ENCODE data around the gene A4GALT.
"Not testable (repeated sequence)": the region's sequence is repeated elsewhere in the genome, so short reads cannot be mapped to it uniquely, and the experiment has no call there.

Gene A4GALT

DNA sequence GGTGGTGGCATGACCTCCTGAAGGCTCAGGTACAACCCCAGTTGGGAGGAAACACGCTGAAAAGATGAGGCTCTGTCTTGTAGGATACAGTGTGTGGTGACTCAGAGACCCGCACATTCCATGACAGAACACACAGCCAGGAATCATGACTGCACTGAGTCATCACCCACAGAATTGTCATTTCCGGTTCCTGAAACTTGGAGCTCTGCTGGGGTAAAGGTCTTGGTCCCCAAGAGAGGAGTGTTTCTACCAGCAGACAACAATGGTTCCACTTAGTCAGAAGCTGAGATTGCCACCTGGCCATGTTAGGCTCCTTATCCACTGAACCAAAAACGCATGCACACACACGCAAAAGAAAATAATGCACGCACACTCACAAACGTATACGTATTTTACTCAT is 40.0 kb downstream of the A4GALT start:
- no peak for DNase-seq

DNA sequence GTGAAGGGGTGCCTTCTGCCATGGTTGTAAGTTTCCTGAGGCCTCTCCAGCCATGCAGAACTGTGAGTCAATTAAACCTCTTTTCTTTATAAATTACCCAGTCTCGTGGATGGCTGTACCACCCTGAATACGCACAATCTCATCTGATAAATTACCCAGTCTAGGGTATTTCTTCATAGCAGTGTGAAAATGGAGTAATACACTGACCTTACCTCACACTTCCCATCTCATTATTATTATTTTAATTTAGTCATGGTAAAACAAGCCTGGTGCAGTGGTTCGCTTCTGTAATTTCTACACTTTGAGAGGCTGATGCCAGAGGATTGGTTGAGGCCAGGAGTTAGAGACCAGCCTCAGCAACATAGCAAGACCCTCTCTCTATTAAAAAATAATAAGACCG is 41.0 kb downstream of the A4GALT start:
- no peak for DNase-seq

DNA sequence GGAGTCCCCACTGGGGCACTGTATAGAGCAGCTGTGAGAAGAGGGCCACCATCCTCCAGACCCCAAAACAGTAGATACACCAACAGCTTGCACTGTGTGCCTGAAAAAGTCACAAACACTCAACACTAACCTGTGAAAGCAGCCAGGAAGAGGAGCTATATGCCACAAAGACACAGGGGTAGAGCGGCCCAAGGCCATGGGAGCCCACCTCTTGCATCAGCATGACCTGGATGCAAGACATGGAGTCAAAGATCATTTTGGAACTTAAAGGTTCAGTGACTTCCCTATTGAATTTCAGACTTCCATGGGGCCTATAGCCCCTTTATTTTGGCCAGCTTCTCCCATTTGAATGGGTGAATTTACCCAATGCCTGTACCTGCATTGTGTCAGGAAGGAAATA is 41.8 kb downstream of the A4GALT start:
- DNase-seq, result no peak

DNA sequence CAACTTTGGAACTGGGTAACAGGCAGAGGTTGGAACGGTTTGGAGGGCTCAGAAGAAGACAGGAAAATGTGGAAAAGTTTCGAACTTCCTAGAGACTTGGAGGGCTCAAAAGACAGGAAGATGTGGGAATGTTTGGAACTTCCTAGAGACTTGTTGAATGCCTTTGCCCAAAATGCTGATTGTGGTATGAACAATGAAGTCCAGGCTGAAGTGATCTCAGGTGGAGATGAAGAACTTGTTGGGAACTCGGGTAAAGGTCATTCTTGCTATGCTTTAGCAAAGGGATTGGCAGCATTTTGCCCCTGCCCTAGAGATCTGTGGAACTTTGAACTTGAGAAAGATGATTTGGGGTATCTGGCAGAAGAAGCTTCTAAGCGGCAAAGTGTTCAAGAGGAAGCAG is 42.7 kb downstream of the A4GALT start:
- DNase-seq, result not testable (repeated sequence)

DNA sequence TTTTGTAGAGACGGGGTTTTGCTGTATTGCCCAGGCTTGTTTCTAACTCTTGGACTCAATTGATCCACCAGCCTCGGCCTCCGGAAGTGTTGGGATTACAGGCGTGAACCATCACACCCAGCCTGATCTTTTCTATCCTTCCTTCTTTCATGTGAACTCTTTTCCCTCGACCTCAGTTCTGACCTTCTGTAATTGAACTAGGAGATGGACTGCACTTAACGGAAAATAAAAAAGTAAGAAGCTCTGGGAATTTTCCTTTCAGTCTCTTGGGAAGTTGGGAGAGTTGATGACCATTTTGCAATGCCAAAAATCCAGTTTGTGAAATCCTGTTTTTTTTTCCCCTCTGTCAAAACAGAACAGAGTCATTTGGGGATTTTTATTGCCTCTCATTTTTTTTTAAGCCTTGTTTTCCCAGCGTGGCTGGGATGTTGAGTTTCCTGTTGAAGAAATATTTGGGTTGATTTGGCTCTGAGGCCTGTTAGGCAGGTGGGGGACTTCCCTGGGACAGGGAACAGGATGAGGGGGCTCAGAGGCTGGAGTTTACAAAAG is 44.5 kb downstream of the A4GALT start:
- no peak for DNase-seq

DNA sequence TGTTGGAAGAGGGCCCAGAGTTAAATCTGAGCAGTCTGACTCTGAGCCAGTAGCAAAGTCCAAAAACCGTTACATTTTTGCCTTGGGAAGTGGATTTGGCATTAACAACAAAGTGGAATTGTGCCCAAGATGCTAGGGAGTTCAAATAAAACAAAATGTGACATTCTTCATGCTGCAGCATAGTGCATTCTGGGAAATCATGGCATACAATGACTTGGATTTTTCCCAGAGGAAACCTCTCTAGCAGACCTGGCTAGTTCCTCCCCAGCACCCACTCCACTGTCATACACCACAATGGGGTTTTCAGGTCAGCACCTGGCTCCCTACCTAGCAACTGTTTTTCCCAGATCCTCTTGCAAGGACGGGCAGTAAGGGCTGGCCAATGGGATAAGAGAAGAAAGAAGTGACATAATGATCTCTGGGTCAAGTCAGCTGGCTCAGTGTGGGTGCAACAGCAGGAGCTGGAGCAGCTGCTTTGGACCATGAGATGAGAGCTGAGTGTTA is 46.7 kb downstream of the A4GALT start:
- DNase-seq, result no peak

DNA sequence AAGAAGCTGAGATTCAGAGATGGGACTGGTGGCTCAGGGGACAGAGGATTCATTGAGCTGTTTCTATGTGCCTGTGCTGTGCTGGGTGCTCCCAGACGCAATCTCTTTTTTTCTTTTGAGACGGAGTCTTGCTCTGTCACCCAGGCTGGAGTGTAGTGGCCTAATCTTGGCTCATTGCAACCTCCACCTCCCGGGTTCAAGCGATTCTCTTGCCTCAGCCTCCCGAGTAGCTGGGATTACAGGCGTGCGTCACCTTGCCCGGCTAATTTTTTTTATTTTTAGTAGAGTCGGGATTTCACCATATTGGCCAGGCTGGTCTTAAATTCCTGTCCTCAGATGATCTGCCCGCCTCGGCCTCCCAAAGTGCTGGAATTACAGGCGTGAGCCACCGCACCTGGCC is 47.6 kb downstream of the A4GALT start:
- DNase-seq, result not testable (repeated sequence)

DNA sequence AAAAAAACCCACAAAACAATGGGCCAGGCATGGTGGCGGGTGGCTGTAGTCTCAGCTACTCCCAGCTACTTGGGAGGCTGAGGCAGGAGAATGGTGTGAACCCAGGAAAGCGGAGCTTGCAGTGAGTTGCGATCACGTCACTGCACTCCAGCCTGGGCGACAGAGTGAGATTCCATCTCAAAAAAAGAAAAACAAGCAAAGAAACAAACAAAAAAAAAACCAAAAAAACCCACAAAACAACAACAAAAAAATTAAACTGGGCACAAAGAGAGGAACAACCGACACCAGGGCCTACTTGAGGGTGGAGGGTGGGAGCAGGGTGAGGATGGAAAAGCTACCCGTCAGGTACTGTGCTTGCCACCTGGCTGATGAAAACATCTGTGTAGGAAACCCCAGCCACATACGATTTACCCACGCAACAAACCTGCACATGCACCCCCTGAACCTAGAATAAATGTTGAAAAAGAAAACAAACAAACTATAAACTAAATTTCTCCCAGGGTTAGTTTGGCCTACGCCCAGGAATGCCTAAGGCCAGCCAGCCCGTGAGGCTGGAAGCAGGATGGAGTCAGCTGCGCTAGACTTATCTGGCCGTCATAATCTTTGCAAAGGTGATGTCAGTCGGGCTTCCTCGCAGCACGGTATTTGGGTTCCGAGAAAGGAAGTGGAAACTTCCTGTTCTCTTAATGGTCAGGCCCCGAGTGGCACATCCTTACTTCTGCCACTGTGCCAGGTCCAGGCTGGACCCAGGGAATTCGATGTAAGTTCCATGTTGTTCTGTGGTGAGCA is 49.6 kb downstream of the A4GALT start:
- DNase-seq, result no peak

DNA sequence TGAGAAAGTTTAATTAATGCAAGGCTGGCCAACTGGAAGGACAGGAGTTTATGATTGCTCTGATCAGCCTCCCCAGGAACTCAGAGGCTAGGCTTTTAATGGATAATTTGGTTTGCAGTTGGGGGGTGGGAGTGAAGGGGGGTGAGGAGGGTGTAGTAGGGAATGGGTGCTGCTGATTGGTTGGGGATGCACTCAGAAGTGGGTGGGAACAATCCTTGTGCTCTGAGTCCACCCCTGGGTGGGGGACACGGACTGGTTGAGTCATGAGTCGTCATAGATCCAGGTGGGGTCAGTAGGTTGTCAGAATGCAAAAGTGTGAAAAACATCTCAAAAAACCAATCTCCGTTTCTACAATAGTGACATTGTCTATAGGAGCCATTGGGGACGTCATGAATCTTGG is 50.6 kb downstream of the A4GALT start:
- DNase-seq, result no peak

DNA sequence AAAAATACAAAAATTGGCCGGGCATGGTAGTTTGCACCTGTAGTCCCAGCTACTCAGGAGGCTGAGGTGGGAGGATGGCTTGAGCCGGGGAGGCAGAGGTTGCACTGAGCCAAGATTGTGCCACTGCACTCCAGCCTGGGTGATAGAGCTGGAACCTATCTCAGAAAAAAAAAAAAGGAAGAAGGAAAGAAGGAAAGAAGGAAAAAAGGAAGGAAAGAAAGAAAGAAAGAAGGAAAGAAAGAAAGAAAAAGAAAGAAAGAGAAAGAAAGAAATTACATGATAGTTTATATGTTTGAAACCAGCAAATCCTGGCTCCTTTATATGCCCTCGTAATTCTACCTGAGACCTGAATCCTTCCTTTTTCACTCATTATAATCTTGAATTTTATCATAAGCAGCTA is 54.3 kb downstream of the A4GALT start:
- not testable (repeated sequence) for DNase-seq

DNA sequence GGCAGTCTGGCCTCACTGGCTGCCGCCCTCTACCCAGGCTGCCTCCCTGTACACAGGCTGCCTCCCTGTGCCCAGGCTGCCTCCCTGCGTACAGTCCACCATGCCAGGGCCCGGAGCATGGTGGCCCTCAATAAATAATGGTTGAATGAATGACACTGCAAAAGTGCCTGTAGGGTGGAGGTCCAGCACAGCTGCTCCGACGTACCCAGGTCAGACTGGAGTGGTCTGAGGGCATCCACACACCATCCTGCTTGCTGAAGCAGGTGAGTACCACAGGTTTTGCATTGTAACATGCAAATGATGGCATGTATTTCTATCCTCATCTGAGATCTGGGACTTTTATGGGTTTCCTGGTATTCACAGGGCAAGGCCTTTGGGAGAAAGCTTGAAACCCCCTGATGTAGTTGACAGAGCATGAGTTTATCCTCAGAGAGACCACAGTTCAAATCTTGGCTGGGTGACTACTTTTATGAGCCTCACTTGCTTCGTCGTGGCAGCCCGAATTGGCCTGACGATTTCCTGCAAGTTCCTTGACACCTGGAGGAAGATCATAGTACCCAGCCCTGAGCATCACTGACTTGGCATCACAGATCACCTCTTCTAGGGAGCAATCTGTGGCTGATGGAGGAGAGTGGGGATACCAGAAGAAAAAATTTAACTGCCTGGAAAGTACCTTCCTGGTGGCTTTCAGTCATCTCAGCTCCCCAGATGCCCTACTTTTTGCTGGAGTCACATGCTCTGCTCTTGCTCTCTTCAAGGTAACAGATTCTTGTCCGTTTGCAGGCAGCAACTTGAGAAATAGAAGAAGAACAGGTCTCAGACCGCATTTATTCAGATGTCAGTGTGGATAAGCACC is 55.5 kb downstream of the A4GALT start:
- DNase-seq, result no peak

DNA sequence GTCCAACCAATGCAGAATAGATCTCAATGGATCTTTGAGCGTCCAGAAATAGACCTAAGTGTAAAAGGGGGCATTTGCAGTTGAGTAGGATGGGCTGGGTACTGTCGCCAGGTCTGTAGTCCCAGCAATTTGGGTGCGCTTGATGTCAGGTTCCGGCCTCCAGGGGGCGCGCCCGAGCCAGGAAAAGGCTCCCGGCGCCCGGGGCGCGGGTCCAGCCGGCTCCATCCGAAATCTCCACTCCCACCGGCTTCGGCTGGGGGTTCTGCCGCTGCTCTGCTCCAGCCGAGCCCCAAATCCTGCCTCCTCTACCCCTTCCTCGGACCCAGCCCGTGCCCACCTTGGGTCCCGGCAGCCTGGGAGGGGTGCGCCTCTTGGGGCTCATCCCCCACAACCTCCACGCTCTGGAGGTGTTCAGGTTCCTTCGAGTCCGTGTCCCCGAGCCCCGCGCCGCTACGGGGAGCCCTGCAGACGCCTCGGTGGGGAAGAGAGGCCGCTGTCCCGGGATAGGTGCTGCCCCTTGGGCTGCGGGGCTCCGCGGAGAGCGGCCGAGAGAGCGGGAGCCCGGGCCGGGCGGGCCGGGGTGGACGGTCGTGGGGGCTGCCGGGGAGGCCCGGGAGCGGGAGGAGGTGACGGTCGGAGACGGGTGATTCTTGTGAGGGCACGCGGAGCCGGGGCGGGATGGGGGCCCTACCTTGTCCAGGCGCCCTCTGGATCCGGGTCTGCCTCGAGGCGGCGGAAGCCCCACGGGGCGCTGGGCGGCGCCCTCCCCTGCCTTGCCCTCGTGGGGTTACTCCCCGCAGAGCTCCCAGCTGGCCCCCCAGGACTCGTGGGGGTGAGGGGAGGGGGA is 58.5 kb downstream of the A4GALT start:
- peak; percentile 3 for DNase-seq

DNA sequence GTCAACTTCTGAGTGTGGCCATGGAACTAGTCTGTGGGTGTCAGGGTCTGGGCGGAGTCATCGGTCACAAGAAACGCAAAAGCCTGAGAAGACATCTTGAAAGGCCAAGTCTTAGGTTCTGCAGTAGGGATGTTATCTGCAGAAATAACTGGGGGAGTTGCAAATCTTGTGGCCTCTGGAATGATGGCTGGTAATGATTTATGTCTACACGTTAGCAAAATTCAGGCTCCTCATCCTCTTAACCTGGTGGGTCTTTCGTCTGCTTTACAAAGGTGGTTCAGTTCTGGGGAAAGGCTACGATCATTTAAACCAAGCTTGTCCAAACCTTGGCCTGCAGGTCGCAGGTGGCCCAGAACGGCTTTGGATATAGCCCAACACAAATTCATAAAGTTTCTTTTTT is 64.1 kb downstream of the A4GALT start:
- no peak for DNase-seq

DNA sequence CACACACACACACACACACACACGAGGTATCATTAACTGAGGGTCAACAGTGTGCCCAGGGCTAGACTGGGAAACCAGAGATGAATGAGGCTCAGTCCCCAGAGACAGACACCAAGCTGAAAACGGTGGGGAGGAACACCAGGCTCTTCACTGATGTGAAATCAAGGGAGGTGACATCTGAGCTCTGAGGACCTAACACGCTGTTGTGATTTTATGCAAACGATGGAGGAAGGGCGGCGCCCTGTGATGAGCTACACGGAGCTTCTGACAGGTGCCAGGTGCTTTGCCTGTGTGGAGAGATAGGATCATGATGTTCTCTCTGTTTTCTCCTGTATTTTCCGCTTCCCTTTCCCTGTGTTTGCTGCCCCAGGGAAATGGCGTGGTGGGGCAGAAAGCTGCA is 65.0 kb downstream of the A4GALT start:
- no peak for DNase-seq

DNA sequence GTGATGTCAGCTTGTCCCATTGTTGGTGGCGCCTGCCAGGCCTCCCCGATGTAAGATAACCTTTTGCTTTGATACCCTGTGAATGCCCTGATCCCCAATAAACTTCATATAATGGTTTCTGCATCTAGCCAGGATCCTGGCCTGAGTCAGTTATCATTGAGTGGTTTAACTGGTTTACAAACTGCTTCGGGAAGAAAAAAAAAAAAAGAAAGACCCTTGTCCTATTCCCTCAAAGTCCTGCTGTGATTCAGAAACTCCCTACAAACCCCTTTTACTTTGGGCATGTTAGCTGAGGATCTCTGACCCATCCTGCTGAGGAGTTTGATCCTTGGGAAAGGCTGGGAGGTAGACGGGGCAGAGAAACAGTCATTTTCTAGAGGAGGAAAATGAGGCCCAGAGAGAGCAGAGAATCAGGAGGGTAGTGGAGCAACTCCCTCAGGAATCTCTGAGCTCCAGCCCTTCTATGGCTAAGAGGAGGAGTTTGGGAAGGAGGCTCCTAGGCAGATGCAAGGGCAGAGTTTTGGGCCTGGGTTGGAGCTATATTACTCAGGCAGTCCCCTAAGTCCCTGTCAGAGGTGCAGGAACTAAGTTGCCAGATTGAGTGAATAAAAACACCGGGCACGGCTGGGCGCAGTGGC is 66.1 kb downstream of the A4GALT start:
- DNase-seq, result no peak

DNA sequence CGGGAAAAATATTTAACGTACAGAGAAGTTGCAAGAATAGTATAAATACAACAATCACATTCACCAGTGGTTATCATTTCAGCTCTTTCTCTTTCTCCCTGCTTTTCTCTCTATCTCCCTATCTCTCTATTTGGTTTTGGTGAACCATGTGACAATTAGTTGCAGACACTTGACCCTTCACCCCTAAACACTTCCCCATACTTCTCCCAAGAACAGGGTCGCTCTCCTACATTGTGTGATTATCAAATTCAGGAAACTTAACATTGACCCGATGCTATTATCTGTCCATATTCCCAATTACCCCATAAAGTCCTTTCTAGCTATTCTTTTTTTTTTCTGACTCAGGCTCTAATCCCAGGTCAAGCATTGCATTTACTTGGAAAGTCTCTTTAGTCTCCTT is 66.7 kb downstream of the A4GALT start:
- no peak for DNase-seq

DNA sequence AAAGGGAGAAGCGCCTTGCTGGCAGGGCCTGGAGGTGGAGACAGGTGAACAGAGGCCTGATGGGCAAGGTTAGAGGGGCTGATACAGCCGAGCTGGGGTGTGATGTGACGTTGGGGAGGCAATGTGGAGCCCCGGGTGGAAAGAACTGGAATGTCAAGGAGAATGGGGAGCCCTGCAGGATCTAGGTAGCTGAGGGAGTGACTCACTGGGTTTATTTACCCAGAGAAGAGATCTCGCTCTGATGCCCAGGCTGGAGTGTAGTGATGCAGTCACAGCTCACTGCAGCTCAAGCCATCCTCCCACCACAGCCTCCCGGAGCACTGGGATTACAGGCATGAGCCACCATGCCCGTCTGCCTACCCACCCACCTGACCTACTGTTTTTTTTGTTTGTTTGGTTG is 69.5 kb downstream of the A4GALT start:
- DNase-seq, result no peak

DNA sequence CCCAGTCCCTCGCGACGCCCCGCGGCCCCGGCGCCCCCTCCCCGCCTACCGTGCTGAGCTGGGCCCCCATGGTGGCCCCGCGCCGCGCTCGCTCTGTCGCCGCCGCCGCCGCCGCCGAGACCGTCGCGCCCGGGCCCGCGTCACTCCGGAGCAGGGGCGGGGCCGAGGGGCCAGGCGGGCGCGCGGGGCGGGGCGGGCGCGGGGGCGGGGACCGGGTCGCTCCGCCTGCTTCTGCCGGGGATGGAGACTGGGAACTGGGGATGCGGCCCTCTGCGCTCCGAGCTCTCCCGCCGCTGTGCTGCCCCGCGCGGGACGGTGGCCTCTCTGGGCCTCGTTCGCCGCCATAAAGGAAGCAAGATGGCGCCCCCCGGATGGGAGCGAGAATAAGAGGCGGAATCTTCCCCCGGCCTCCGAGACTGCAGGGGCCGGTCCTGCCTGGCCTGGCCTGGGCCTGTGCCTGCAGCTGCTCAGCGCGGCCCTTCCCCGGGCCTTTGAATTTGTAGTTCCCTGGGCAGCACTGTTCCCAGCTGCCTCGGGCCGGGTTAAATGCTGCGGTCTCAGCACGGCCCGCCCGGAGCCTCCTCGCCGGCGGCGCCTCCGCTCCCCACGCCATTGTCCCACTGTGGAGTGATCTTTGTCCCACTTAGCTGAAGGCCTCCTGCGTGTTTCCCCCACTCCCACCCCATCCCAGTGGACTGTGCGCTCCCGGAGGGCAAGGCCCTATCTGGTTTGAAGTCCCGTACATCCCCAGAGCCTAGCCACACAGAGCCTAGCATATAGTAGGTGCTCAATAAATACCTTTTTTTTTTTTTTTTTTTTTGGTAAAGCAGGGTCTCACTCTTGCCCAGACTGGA is 71.2 kb downstream of the A4GALT start, which contains the start of gene CYB5R3:
CYB5R3 (minus strand) TSS at position 147 of the 854 bp plus-strand sequence; CDS start at position 70, 77 bp downstream.
- peak; percentile 37 for DNase-seq

DNA sequence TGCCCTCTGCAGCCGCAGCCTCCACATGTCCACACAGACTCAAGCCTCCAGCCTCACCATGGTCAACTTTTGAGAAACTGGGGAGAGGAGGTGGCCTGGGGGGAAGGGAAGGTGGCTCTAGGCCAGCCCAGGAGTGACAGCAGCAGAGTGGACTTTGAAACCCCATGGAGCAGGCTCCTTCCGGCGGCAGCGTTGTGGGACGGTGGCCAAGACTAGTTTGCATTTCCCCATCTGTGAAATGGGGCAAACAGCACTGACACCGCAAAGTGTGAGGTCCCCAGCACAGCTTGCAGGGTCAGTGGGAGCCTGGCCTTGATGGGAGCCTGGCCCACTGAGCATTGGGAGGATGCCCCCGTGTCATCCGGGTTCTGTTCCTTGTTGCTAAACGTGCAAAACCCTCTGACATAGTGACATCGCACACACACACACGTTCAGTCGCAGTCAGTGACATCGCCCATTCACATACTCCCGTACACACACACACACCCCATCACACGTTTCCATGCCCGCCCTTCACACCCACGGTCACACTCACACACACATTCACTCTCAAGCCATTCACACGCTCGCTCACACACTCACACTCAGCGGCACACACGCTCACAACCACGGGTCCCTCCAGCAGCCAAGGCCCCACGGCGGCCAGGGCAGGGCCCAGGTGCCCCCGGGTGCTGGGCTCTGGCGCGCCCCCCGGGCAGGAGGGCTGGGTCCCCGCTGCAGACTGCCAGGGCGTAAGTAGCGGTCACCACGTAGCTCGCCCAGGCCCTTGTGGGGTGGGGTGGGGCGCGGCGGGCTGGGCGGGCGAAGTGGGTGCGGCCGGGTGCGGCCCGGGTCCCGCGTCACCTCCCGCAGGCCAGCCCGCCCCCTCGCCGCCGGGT is 72.1 kb downstream of the A4GALT start:
- DNase-seq, result peak; percentile 19

DNA sequence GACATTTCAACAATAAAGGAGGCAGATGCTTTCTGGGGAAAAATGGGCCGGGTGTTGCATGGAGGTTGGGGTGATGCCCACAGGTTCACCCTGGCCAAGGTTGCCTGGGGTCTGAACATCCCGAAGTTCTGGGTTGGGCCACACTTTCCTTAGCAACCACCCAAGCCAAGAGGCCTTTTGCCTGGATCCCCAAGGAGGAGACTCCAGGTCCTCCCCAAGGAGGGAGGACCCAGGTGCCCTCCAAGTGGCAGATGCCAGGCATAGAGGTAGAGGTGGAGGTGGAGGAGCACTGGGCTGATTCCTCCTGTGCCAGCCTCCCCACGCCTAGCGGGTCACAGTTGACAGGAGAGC is 72.7 kb downstream of the A4GALT start:
- no peak for DNase-seq

All from NK-92 treated with Interleukin-12 subunit alpha and Interleukin-12 subunit beta, amount 100 ng/mL, for 24 hours (cell line).